PC-3 (cell line): ENCODE data around the gene MAFB.

Source experiments
- CTCF ChIP-seq: fragments of 300-600 bp; sonication (generic); conservative IDR thresholded peaks from 2 replicates; pipeline ENCODE4 v1.5.1; 2017; ENCODE audit warnings: antibody characterized with exemption, low read depth, mild to moderate bottlenecking, low read length
- EZH2 ChIP-seq: fragments of 300-600 bp; sonication (generic); IDR thresholded peaks from one replicate; pipeline ENCODE4 v1.6.1; 2017; ENCODE audit warnings: antibody characterized with exemption, mild to moderate bottlenecking, low read length; ENCODE audit not compliant: unreplicated experiment
- EZH2phosphoT487 ChIP-seq: fragments of 300-600 bp; sonication (generic); IDR thresholded peaks from 2 replicates; pipeline ENCODE4 v1.6.1; 2018; ENCODE audit warnings: mild to moderate bottlenecking, antibody characterized with exemption, low read length, borderline replicate concordance

GRCh38 chr20:40678286-40678875 is 10.7 kb downstream of the MAFB start:
- no peak for TF ChIP-seq EZH2
- TF ChIP-seq EZH2phosphoT487, result no peak
- TF ChIP-seq CTCF, result no peak
